ENCODE data around the gene MACROD1. TPM values are rescaled to one million over a fixed set of nuclear protein-coding genes. Genes with fewer than 3 reads are reported as not detected.

The MACROD1 gene
- polyA plus RNA-seq, 2 donors = 25.6 to 75.6 TPM

DNA sequence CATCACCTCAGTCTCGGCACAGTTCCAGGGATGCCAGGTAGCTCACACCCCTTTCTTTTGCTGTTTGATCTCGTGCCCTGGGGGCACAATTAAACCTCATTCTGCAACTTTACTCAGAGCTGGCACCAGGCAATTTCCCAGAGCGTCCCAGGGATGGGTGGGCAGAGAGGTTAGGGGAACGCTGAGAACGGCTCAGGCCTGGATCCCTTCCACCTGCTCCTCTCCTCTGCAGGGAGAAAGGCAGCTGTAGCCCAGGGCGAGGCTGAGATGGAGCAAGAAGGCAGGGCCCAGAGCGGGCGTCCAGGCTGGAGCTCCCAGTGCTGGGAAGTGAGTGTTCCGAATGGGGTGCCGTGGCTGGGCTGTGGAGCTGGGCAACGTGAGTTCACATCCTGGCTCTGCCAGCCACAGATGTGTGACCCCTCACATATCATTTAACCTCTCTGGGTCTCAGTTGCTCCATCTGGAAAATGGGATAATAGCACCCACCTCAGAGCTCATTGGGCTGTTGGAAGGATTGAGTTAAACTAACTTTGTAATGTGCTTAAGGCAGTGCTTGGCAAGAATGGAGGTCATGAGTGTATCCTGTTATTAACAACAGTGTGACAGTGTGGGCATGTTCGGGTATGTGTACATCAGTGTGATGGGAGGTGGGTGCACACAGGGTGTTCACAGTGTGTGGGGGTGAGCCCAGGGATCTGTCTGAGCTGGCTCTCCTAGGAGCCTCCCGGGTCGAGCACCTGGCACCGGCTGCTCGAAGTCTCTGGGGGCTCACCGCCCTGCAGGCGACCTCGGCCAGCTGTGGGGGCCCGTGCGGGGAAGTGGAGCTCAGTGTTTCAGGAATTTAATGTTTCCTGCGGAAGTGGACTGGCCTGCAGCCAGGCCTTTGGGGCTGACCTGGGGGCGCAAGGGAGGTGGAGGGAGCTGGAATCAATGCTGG, 164.2 kb downstream of the MACROD1 start:
- Histone ChIP-seq H3K27ac (ENCODE audit: low read depth in 2 of 2, low read length in 1 of 2) (no peak overlapping the region), H3K27me3 (ENCODE audit: control insufficient read depth in 1 of 2, insufficient read depth in 2 of 2, low read length in 2 of 2) (no peaks in the 10 kb centered on the region)
- 50 to 58% methylated on average over 23 of the region's 23 CpGs for WGBS, 2 donors

DNA sequence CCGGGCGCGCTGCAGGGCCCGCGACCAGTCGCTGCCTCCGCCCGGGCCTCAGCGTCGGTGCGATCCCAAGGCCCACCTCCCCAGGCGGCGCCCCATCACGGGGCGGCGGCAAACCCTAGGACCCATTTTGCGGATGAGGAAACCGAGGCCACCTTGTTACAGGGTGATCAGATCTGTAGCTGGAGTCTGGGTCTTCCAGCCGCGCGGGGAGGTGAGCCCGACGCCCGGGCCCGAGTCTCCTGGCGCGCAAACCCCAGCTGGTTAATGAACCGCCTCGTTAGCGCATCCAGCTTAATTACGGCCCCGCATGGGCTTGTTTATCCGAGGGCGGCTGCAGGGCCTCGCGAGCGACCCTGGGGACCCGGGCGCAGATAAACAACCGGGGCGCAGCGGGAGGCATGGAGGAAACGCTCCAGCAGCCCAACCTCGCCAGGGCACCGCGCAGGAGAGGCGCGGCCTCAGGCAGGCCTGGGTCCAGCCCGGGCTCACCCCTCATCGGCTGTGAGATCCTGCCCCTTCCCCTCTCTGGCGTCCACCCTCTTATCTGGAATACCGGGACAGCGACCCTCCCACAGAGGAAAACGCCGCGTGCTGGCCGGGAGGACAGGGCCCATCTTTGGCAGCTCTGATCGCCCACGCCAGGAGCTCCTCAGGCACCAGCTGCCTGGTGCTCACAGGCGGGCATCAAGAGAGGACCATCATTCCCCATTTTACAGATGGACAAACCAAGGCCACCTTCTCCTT, 165.0 kb downstream of the MACROD1 start:
- Histone ChIP-seq H3K9me3 (ENCODE audit: control insufficient read depth in 2 of 2, insufficient read depth in 1 of 2, low read depth in 1 of 2, low read length in 1 of 2) (no peaks in the 10 kb centered on the region), H3K4me1 (ENCODE audit: control insufficient read depth in 2 of 2, insufficient read depth in 2 of 2, low read length in 1 of 2) (peaks cover 5 to 26% of the 10 kb centered on the region in 2 donors), H3K4me3 (ENCODE audit: low read depth in 1 of 2, low read length in 2 of 2) (peak overlapping the region; percentile 28 to 31), H3K36me3 (ENCODE audit: control insufficient read depth in 2 of 2, insufficient read depth in 2 of 2, low read length in 1 of 2) (peaks cover 4 to 23% of the 10 kb centered on the region in 2 donors), H3K27me3 (ENCODE audit: control insufficient read depth in 1 of 2, insufficient read depth in 2 of 2, low read length in 2 of 2) (no peaks in the 10 kb centered on the region), H3K27ac (ENCODE audit: low read depth in 2 of 2, low read length in 1 of 2) (no peak overlapping the region)
- 16 to 22% methylated on average over 59 to 60 of the region's 60 CpGs for WGBS, 2 donors

More for the DNA sequence above, 164.2 kb downstream of the MACROD1 start:
- no peaks in the 10 kb centered on the region for H3K9me3 ChIP-seq (ENCODE audit: control insufficient read depth in 2 of 2, insufficient read depth in 1 of 2, low read depth in 1 of 2, low read length in 1 of 2)
- H3K4me3 ChIP-seq (ENCODE audit: low read depth in 1 of 2, low read length in 2 of 2) = no peak overlapping the region
- H3K36me3 ChIP-seq (ENCODE audit: control insufficient read depth in 2 of 2, insufficient read depth in 2 of 2, low read length in 1 of 2) = peaks cover 0 to 15% of the 10 kb centered on the region in 2 donors
- peaks cover 5 to 26% of the 10 kb centered on the region in 2 donors for H3K4me1 ChIP-seq (ENCODE audit: control insufficient read depth in 2 of 2, insufficient read depth in 2 of 2, low read length in 1 of 2)

DNA sequence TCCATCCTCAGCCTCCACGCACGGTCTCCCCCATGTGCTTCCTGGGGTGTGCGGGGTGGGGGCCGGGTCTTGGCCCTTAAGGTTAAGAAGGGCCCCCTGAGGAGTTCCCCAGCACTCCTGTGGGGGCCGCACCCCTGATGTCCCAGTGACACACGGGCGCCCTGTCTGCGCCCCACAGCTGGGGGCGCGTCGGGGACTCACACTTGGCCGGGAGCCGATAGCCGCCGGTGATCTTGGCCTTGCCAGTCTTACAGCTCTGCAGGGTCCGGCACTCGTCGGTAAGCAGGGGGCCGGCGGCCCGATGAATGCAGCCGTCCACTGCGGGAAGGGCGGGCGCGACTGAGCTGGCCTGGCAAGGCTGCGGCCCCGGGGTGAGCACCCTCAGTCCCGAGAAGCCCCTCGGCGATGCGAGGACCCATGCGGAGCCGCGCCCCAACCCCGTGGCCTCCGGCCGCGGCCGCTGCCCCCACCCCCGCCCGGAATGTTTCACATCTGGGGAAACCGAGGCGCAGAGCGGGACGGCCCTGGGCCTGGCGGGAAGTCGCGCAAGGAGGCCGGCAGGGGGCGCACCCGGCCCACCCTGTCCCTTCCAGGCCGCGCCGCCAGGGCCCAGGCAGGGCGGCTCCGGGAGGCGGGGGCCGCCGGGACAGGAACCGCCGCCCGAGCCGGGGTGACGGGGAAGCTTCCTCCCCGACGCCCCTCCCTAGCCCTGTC, 165.7 kb downstream of the MACROD1 start:
- no peaks in the 10 kb centered on the region for H3K9me3 ChIP-seq (ENCODE audit: control insufficient read depth in 2 of 2, insufficient read depth in 1 of 2, low read depth in 1 of 2, low read length in 1 of 2)
- H3K27ac ChIP-seq (ENCODE audit: low read depth in 2 of 2, low read length in 1 of 2) = no peak overlapping the region
- H3K27me3 ChIP-seq (ENCODE audit: control insufficient read depth in 1 of 2, insufficient read depth in 2 of 2, low read length in 2 of 2) = no peaks in the 10 kb centered on the region
- WGBS, 2 donors = 2 to 3% methylated on average over 57 to 67 of the region's 67 CpGs
- H3K4me3 ChIP-seq (ENCODE audit: low read depth in 1 of 2, low read length in 2 of 2) = peak overlapping the region; percentile 28 to 31
- H3K36me3 ChIP-seq (ENCODE audit: control insufficient read depth in 2 of 2, insufficient read depth in 2 of 2, low read length in 1 of 2) = peaks cover 8 to 29% of the 10 kb centered on the region in 2 donors
- H3K4me1 ChIP-seq (ENCODE audit: control insufficient read depth in 2 of 2, insufficient read depth in 2 of 2, low read length in 1 of 2) = peaks cover 5 to 26% of the 10 kb centered on the region in 2 donors

DNA sequence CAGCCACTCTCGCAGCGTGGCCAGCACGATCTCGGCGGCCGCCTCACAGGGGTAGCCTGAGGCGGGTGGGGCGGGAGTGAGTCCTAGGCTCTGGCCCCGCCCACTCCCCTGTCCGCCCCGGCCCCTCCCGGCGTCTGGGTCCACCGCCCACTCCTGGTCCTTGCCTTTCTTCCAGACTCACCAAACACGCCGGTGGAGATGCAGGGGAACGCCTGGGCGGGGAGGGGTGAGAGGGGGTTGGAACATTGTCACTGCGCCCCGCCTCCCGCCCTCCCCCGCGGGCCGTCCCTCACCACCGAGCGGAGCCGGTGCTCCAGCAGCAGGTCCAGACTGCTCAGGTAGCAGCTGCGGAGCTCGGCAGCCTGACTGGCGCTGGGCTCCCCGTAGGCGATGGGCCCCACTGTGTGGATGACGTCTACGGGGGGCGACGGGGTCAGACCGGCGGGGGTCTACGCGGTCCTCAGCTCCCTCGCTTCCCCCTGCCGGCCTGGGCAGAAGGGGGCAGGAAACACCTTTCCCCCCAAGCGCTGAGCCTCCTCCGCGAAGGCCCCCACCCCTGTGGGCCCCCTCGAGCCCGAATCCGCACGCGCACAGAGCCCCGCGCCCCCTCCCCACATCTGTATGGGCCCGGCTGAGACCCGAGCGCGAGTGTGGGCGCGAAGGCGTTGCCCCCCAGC, 166.4 kb downstream of the MACROD1 start:
- Histone ChIP-seq H3K4me3 (ENCODE audit: low read depth in 1 of 2, low read length in 2 of 2) (peak overlapping the region; percentile 2 to 27), H3K36me3 (ENCODE audit: control insufficient read depth in 2 of 2, insufficient read depth in 2 of 2, low read length in 1 of 2) (peaks cover 8 to 29% of the 10 kb centered on the region in 2 donors), H3K9me3 (ENCODE audit: control insufficient read depth in 2 of 2, insufficient read depth in 1 of 2, low read depth in 1 of 2, low read length in 1 of 2) (no peaks in the 10 kb centered on the region), H3K4me1 (ENCODE audit: control insufficient read depth in 2 of 2, insufficient read depth in 2 of 2, low read length in 1 of 2) (peaks cover 5 to 26% of the 10 kb centered on the region in 2 donors), H3K27ac (ENCODE audit: low read depth in 2 of 2, low read length in 1 of 2) (peak overlapping the region; percentile 67 to 78), H3K27me3 (ENCODE audit: control insufficient read depth in 1 of 2, insufficient read depth in 2 of 2, low read length in 2 of 2) (no peaks in the 10 kb centered on the region)
- 6 to 8% methylated on average over 44 to 59 of the region's 59 CpGs for WGBS, 2 donors

DNA sequence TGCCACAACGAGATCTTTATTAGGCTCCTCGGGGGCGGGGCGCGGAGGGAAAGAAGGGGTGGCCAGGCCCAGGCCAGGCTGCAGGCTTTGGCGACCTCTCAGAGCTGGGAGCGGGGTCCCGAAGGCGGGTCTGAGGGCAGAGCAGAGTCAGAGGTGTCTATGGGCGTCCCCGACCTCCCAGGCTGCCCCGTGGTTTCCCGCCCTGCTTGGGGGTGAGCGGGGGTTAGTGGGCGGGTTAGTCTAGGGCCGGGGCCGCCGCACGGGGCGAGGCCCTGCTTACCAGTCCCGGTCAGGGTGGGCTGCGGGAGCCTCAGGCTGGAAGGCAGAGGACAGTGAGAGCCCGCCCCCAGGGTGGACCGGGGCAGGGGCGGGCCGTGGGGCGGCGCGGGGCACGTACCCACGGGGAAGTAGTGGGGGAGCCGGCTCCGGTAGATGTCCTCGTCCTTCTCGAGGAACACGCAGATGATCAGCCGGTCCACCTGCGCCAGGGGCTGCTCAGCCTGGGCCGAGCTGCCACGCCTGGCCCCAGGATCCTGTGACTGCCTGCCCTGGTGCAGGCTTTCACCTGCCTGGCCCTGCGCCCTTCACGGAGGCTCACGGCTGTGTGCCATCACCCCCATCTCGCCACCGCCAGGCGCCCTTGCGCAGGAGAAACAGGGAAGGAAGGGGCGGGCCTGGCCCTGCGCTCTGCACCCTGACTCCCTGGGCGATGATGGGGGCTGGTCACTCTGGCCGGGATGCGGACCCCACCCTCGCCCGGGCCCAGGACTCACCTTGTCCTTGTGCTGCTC, 167.2 kb downstream of the MACROD1 start:
- H3K4me1 ChIP-seq (ENCODE audit: control insufficient read depth in 2 of 2, insufficient read depth in 2 of 2, low read length in 1 of 2) = peaks cover 5 to 26% of the 10 kb centered on the region in 2 donors
- H3K27me3 ChIP-seq (ENCODE audit: control insufficient read depth in 1 of 2, insufficient read depth in 2 of 2, low read length in 2 of 2) = no peaks in the 10 kb centered on the region
- H3K27ac ChIP-seq (ENCODE audit: low read depth in 2 of 2, low read length in 1 of 2) = peak overlapping the region; percentile 67 to 78
- H3K36me3 ChIP-seq (ENCODE audit: control insufficient read depth in 2 of 2, insufficient read depth in 2 of 2, low read length in 1 of 2) = peaks cover 8 to 29% of the 10 kb centered on the region in 2 donors
- H3K9me3 ChIP-seq (ENCODE audit: control insufficient read depth in 2 of 2, insufficient read depth in 1 of 2, low read depth in 1 of 2, low read length in 1 of 2) = no peaks in the 10 kb centered on the region
- H3K4me3 ChIP-seq (ENCODE audit: low read depth in 1 of 2, low read length in 2 of 2) = peak overlapping the region; percentile 2 to 27
- WGBS, 2 donors = 47 to 67% methylated on average over 39 to 54 of the region's 54 CpGs

DNA sequence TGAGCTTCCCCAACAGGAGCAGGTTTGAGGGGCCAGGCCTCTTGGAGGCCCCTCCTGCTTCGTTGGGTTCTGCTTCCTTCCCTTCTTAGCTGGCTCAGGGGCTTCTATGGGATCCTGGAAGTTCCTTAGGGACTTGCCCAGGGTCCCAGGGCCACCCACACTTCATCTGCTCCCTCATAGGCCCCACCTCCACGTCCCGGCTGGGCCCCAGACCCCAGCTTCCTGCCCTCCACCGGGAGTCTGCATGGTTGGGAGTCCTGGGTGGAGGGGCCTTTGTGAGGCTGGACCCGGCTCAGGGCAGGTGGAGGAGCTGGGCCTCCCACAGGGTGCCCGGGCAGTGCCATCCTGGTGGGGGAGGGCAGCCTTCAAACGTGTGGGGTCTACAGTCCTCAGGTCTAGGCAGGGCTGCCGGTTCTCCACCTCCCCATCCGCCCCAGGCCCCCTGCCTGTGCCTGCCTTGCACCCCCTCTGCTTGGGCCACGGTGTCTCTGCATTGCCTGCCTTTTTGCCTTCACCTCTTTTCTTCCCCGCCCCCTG, 168.0 kb downstream of the MACROD1 start:
- H3K4me1 ChIP-seq (ENCODE audit: control insufficient read depth in 2 of 2, insufficient read depth in 2 of 2, low read length in 1 of 2) = peaks cover 5 to 26% of the 10 kb centered on the region in 2 donors
- H3K4me3 ChIP-seq (ENCODE audit: low read depth in 1 of 2, low read length in 2 of 2) = no peak overlapping the region
- no peak overlapping the region for H3K27ac ChIP-seq (ENCODE audit: low read depth in 2 of 2, low read length in 1 of 2)
- no peaks in the 10 kb centered on the region for H3K9me3 ChIP-seq (ENCODE audit: control insufficient read depth in 2 of 2, insufficient read depth in 1 of 2, low read depth in 1 of 2, low read length in 1 of 2)
- H3K36me3 ChIP-seq (ENCODE audit: control insufficient read depth in 2 of 2, insufficient read depth in 2 of 2, low read length in 1 of 2) = peaks cover 8 to 31% of the 10 kb centered on the region in 2 donors
- no peaks in the 10 kb centered on the region for H3K27me3 ChIP-seq (ENCODE audit: control insufficient read depth in 1 of 2, insufficient read depth in 2 of 2, low read length in 2 of 2)
- 65 to 71% methylated on average over 10 to 11 of the region's 11 CpGs for WGBS, 2 donors

DNA sequence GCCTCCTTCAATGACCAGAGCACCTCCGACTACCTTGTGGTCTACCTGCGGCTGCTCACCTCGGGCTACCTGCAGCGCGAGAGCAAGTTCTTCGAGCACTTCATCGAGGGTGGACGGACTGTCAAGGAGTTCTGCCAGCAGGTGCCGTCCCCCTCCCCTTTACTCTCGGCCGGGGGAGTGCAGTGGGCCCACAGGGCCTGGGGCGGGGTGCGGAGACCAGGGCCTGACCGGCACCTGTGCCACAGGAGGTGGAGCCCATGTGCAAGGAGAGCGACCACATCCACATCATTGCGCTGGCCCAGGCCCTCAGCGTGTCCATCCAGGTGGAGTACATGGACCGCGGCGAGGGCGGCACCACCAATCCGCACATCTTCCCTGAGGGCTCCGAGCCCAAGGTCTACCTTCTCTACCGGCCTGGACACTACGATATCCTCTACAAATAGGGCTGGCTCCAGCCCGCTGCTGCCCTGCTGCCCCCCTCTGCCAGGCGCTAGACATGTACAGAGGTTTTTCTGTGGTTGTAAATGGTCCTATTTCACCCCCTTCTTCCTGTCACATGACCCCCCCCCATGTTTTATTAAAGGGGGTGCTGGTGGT, 168.7 kb downstream of the MACROD1 start:
- no peaks in the 10 kb centered on the region for H3K9me3 ChIP-seq (ENCODE audit: control insufficient read depth in 2 of 2, insufficient read depth in 1 of 2, low read depth in 1 of 2, low read length in 1 of 2)
- no peak overlapping the region for H3K27ac ChIP-seq (ENCODE audit: low read depth in 2 of 2, low read length in 1 of 2)
- H3K4me3 ChIP-seq (ENCODE audit: low read depth in 1 of 2, low read length in 2 of 2) = no peak overlapping the region
- 91 to 93% methylated on average over 26 to 27 of the region's 27 CpGs for WGBS, 2 donors
- H3K4me1 ChIP-seq (ENCODE audit: control insufficient read depth in 2 of 2, insufficient read depth in 2 of 2, low read length in 1 of 2) = peaks cover 5 to 26% of the 10 kb centered on the region in 2 donors
- no peaks in the 10 kb centered on the region for H3K27me3 ChIP-seq (ENCODE audit: control insufficient read depth in 1 of 2, insufficient read depth in 2 of 2, low read length in 2 of 2)
- peaks cover 8 to 31% of the 10 kb centered on the region in 2 donors for H3K36me3 ChIP-seq (ENCODE audit: control insufficient read depth in 2 of 2, insufficient read depth in 2 of 2, low read length in 1 of 2)

DNA sequence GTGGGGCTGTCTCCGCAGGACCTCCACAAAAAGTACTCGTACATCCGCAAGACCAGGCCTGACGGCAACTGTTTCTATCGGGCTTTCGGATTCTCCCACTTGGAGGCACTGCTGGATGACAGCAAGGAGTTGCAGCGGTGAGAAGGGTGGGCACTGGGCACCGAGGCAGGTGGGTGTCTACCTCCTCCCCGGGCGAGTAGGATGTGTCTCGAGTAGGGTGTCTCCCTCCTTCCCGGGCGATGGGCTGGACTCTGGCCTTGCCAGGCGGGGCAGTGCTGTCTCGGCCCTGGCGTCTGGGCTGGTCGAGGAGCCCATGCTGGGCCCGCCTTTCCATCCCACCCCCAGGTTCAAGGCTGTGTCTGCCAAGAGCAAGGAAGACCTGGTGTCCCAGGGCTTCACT, 169.4 kb downstream of the MACROD1 start:
- Histone ChIP-seq H3K27ac (ENCODE audit: low read depth in 2 of 2, low read length in 1 of 2) (no peak overlapping the region), H3K4me1 (ENCODE audit: control insufficient read depth in 2 of 2, insufficient read depth in 2 of 2, low read length in 1 of 2) (peaks cover 5 to 26% of the 10 kb centered on the region in 2 donors), H3K36me3 (ENCODE audit: control insufficient read depth in 2 of 2, insufficient read depth in 2 of 2, low read length in 1 of 2) (peaks cover 8 to 31% of the 10 kb centered on the region in 2 donors), H3K4me3 (ENCODE audit: low read depth in 1 of 2, low read length in 2 of 2) (no peak overlapping the region), H3K27me3 (ENCODE audit: control insufficient read depth in 1 of 2, insufficient read depth in 2 of 2, low read length in 2 of 2) (no peaks in the 10 kb centered on the region), H3K9me3 (ENCODE audit: control insufficient read depth in 2 of 2, insufficient read depth in 1 of 2, low read depth in 1 of 2, low read length in 1 of 2) (no peaks in the 10 kb centered on the region)
- WGBS, 2 donors = 88% methylated on average over 18 of the region's 18 CpGs
